Posterior cingulate gyrus (tissue), 11 donors: ENCODE data around the gene BEND2.
A peak's percentile ranks its signal among the peaks of the same experiment; 100 is the strongest.
"Not testable (repeated sequence)": the region's sequence is repeated elsewhere in the genome, so short reads cannot be mapped to it uniquely, and the experiment has no call there.

Experiments
- DNase-seq, 10 donors: peaks; one replicate each; pipeline versions ENCODE4 v3.0.0 to v3.0.0-alpha.2; 2020 to 2021; ENCODE audit warnings: mixed read lengths in 3 of 10
- intact Hi-C: fragments of 100-400 bp; cut with DNase I; formaldehyde crosslinking; loops from one replicate; pipeline ENCODE4 v1.15.1; 2023

Gene BEND2

DNA sequence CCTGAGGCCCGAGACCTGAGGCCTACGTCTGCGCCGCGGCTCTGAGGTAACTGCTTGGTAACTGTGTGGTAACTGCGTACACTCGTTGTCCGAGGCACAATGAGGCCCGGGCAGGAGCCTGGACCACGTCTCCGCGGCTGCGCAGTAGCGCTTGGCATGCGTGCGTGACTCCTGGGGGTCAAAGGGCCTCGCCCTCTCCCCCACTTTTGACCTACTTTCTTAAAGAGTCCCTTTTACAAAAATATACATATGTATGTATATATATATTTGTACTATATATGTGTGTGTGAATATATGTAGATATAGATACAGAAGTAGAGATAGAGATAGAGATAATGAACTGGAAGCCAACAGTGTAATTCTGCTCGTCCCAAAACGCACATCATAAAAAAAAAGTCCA is at the start of gene BEND2:
BEND2 (minus strand) TSS at position 101 of the 400 bp plus-strand sequence. CDS start 136 bp downstream, outside the sequence.
- no peak for DNase-seq
- intact Hi-C loops, result no loop called here

DNA sequence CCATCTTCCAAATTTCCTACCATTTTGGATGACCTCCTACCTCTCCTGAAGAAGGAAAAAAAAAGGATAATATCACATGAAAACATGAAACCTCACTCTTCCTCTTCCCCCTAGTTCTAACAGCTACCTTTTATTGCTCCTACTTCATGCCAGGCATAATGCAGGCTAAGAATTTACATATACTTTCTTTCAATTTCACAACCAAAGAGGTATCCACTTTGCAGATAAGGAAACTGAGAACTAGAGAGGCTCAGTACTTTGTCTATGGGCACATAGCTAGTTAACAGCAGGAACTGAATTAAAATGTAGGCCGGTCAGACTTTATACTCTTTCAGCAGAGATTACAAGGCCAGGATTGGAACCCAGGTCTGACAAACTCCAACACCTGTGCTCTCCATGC is 34.4 kb upstream of the BEND2 start:
- DNase-seq, result no peak
- intact Hi-C loops, result no loop called here

DNA sequence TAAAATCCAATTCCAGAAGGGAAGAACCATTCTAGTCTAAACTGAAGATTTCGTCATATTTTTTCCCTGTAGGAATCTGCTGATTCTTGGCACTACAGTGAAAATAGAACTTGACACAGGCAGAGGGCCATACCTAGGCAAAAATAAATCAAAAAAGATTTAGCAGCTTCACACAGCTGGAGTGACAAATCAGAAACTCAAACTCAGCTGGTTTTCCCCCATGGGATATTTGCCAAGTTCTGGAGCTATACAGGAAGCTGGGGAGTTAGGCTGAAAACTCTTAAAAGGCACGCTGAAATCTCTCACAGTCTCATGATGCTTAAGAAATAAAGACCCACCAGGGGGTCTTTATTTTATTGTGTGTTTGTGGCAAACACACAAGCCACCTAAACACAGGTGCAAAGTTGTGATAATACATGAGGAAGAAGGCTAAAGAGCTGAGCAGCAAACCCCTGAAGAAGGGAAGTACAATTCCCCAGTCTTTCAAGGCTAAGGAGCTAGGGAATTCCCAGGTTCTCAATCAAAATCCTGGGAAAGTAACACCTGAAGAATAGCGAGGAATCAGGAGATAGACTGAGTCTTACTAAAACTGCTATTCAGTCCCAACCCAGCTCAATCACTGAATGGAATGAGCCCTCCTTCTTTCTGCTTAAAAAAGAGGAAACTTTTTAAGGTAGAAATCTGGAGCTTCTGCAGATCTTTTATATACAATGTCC is 32.1 kb upstream of the BEND2 start:
- intact Hi-C loops, result no loop called here
- DNase-seq, result no peak

- intact Hi-C loops, DNase-seq: not testable (repeated sequence)
Observed at GRCh38 chrX:18229646-18230045, 9.0 kb upstream of the BEND2 start.

GRCh38 chrX:18228069-18228468 is 7.4 kb upstream of the BEND2 start:
- intact Hi-C loops, result no loop called here
- no peak for DNase-seq

DNA sequence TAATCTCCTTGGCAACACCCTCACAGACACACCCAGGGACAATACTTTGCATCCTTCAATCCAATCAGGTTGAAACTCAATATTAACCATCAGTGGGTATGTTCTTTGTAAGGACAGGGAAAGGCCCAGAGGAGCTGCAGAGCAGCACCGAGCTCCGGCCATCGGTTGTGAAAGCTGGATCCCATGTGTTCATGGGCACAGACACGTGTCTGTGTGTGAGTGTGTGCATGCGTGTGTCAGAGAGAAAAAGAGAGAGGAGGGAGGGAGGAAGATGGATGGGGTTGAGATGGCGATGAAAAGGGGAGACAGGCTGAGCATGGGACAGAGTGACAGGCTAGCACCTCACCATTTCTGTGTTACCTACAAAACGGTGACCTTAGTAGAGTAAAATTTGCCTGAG is 6.8 kb upstream of the BEND2 start:
- no peak for DNase-seq
- intact Hi-C loops, result no loop called here

GRCh38 chrX:18210470-18210869 is 10.2 kb downstream of the BEND2 start:
- intact Hi-C loops, result loop anchor here (2.0 kb wide), 1 partner anchor 422 kb away; no protein-coding TSS in a partner anchor
- no peak for DNase-seq

GRCh38 chrX:18206657-18207056 is 14.0 kb downstream of the BEND2 start:
- DNase-seq, result no peak
- intact Hi-C loops, result no loop called here

DNA sequence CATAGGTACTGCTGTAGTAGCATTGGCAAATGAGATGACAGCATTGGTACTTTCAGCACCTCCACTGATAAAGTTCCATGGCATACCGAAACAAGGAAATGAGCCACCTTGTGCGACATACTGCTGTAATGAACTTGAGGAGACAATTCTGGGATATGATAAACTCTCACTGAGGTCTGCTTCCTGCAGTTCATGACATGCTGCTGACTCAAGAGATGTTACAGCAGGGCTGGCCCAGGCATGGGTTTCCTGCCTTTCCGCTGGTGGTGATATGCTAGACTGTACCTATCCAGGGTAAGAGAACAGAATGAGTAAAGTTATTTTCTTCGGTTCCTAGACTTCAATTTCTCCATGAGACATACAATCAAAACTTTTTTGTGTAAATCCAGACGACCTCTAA is 17.1 kb downstream of the BEND2 start:
- no peak for DNase-seq
- intact Hi-C loops, result no loop called here

DNA sequence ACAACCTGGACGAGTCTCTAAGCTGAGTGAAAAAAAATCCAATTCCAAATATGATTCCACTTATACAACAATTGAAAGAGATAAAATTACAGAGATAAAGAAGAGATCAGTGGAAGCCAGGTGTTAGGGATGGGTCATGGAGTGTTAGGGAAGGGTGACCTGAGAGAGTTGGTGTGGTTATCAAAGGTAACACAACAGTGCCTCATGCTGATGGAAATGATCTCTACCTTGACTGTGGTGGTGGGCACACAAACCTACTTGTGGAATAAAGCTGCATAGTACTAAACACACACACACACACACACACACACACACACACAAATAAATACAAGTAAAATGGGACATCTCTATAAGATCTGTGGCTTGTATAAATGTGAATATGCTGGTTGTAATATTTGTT is 26.0 kb downstream of the BEND2 start:
- intact Hi-C loops, result no loop called here
- DNase-seq, result no peak

- DNase-seq, result no peak
- intact Hi-C loops, result no loop called here
Observed at GRCh38 chrX:18179446-18179845, 41.2 kb downstream of the BEND2 start.

DNA sequence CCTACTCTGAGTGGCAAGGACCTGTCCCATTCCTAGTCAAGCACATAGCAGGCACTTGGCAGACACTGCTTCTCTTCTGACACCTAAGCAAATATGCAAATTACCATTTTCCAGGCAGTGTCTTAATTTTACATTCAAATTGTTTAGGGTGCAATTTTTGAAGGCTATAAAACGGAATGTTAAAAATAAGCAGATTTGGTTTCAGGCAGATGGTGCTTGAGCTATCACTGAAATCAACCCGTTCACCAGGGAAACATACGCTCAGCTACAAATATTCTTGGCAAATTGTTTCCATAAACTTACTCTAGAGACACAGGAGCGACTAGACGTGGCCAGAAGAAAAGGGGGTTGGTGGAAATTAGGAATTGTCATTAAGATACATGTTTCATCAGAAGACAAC is 45.7 kb downstream of the BEND2 start:
- intact Hi-C loops, result no loop called here
- DNase-seq, result no peak

DNA sequence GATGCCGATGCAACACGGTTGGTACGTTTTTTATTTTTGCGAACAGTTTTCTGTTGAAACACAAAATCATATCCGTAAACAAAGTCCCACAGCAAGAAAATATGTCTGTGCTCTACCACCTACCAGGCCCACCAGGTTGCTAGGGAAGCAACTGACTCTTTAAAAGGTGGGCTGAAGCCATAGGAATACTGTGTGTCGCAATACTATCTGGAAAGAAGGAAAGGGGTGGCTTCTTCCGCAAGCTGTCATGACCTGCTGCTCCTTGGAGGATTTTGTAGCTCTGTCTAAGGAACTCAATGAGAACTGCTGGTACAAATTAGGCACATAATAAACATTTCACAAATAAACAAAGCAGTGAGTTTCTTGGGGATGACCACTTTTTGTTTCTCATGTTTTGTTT is 46.5 kb downstream of the BEND2 start:
- intact Hi-C loops, result no loop called here

DNA sequence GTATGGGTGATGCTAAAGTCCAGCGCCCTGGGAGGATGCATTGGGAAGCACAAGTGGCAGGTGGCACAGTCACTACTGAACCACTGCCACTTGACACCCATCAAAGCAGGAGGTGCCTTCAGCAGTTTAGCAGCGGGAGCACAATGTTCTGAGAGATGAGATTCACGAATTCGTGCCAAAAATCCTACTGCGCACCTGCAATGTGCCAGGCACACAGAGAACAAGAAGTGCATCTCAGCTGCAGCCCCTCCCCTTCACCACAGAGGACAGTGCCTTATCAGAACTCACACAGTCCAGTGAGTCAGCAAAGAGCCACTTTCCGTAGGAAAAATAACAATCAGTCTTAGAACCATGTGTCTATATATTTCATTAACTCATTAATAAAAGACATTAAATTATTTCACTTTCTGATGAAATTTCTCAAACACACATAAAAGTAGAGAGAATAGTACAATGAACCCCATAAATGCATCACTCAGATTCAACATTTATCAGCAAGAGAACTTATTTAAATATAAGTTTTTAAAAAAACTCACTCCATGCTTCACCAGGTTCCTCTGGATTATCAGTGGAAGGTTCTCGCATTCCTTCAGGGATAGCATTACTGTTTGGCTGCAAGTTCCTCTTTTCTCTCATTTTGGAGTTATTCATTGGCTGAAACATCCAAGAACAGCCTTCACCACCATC is 47.0 kb downstream of the BEND2 start:
- intact Hi-C loops, result no loop called here
- peak in 1 of 10 donors; percentile 7 for DNase-seq

More for the DNA sequence above, 46.5 kb downstream of the BEND2 start:
- DNase-seq, result no peak

DNA sequence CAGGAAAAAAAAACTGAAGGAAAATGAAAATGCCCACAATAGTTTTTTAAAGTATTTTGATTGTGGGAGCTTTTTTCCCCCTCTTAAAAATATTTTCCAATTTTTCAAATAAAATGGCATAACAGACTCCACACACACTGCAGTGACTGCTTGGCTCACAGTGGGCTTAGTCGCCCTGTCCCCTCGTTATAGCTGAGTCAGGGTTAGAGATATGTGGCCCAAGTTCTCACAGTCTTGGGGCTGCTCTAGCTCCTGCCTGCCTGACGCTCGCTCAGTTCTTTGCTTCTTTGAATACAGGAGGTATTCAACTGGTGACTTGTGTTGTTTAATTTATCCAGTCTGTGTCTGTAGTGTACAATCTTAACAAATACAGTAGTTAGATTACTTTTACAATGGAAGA is 47.7 kb downstream of the BEND2 start:
- intact Hi-C loops, result no loop called here
- DNase-seq, result no peak

- intact Hi-C loops, result no loop called here
- no peak for DNase-seq
Observed at GRCh38 chrX:18170910-18171309, 49.8 kb downstream of the BEND2 start.

- intact Hi-C loops, result no loop called here
- DNase-seq, result no peak
Observed at GRCh38 chrX:18166068-18166467, 54.6 kb downstream of the BEND2 start.

DNA sequence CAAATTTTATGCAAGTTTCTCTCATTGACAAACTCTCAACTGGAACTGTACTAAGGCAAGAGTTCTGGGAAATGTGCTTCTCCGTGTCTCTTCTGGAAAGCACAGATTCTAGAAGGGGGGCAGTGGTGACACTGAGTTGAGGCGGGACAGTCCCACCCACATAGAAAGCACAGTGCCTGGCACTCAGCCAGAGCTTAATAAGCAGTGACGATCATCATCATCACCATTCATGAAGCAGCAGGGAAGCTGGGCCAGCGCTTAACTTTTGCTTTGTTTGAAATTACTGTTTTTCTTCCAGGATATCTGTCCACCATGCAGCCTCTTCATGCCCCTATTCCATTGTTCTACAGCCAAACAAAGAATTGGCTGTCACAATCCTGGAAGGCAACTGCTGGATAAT is 60.3 kb downstream of the BEND2 start:
- peak in 1 of 10 donors; percentile 9 for DNase-seq
- intact Hi-C loops, result no loop called here

GRCh38 chrX:18158963-18159362 is 61.7 kb downstream of the BEND2 start:
- no peak for DNase-seq
- intact Hi-C loops, result no loop called here

DNA sequence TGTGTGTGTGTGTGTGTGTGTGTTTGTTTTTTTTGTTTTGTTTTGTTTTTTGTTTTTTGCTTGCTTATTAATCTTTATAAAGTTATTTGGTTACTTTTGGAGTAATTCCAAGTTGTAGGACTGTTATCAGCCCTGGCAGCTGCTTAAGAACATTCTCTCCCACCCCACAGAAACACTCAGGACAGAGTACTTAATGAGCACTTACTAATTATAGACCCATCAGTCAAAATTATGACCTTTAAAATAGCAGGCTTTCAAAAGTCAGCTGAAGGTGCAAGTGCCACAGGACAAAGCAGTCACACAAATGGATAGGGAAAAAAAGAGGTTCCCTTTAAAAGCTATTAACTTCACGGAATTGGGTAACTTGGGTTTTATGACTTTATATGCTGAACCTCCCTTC is 69.0 kb downstream of the BEND2 start:
- intact Hi-C loops, result no loop called here
- DNase-seq, result no peak

DNA sequence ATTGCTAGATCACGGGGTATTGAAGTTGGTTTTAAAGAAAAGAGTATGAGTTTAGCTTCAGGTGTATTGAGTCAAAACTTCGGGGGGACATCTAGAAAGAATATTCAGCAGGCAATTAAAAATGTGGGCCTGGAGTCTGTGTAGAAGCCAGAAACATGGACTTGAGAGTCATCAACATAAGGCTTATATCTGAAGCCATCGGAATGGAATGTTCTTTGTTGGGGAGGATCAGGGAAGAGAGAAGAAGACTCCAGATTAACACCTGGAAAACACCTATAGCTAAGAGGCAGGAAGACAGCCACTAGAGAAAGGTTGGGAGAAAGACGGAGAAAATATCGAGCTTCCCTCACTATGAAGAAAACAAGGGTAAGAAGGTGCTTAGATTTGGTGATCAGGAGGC is 69.5 kb downstream of the BEND2 start:
- intact Hi-C loops, result no loop called here
- no peak for DNase-seq

DNA sequence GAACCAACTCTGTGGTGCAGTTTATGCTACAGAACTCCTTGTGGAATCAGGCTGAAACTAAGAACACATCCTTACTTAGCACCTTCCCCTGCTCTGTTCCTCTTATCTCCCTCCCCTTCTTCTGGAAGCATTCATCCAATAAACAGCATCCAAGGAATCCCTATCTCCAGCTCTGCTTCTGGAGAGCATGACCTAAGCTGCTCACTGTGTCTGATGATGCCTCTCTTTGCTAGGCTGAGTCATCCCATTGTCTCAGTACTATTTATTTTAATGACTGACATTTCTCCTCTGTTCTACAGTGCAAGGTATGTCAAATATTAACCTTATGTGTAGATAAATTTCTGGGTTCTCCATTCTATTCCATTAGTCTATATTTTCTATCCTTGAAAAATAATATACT is 71.2 kb downstream of the BEND2 start:
- DNase-seq, result no peak
- intact Hi-C loops, result no loop called here
